HG02623 (cell line): ENCODE measurements around the gene CRISPLD2.

ENCODE experiments used
- ATAC-seq: cut with Tn5 transposase; IDR thresholded peaks from one replicate; pipeline ENCODE4 v1.9.1; 2021; ENCODE audit warnings: moderate library complexity; ENCODE audit not compliant: unreplicated experiment

The CRISPLD2 gene

DNA sequence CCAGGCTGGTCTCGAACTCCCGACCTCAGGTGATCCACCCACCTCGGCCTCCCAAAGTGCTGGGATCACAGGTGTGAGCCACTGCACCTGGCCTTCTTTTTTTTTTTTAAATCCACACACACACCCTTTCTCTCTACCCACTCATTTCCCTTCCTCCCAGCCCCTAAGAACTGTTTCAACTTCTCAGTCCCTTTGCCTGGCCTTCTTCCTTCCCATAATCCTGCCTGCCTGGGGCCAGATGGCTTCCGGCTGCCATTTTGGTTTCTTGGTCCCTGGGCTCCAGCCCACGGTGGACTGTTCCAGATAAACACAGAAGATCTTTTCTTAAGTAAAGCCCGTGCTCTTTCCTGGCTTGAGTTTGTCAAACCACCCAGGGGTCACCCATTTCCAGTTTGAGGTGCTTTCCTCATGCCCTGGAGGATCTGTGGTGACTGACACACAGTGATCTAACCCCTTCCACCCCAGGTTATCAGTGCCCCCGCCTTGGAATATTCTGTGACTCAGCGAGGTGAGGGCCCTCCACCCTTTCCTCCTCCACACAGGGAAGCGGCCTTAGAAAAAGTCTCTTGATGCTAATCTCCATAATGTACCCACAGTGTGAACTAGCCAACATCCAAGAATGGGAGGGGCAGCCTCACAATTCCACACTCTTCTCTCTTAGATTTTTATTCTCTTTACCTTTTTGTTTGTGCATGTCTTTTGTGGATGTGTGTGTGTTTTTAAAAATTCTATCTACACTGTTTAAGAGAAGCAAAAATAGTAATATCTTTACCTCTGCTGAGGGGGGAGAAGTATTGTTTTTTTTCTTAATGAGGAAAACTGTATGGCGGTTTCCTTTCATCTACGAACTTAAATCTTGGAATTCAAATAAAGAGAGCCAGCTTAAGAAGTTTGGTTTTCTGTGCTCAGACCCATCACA lies 60.0 kb downstream of the CRISPLD2 start:
- no peak for ATAC-seq

DNA sequence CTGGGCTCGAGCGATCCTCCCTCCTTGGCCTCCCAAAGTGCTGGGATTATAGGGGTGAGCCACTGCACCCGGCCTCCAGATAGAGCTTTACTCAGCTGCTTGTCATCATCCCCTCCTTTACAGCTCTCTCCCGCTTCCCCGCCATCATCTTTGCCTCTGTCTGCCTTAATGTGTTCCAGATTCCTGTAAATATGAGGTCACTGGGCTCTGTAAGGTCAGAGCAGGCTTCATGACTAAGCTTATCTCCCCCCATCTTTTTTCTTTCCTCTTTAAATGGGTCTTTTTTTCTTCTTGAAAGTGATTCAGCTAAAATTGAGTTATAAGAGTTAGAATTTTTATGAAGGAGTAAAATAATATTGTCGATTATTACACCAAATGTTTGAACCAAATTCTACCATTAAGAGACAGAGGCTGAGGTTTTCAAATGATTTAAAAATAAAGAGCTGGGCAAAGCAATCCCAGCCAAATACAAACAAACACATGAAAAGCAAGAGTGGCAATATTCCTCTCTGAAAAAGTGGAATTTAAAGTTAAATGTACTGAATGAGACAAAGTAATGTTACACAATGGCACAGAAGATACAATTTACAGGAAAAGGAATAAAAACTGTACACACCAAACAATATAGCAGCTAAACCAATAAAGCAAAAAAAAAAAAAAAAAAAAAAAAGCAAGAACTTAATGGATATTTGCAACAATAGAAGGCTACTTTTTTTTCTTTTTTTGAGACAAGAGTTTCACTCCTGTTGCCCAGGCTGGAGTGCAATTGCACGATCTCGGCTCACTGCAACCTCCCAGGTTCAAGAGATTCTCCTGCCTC lies 62.1 kb downstream of the CRISPLD2 start:
- ATAC-seq = no peak

GRCh38 chr16:84883301-84883700 lies 63.5 kb downstream of the CRISPLD2 start:
- ATAC-seq = no peak

GRCh38 chr16:84884246-84884595 lies 64.4 kb downstream of the CRISPLD2 start:
- ATAC-seq = no peak

DNA sequence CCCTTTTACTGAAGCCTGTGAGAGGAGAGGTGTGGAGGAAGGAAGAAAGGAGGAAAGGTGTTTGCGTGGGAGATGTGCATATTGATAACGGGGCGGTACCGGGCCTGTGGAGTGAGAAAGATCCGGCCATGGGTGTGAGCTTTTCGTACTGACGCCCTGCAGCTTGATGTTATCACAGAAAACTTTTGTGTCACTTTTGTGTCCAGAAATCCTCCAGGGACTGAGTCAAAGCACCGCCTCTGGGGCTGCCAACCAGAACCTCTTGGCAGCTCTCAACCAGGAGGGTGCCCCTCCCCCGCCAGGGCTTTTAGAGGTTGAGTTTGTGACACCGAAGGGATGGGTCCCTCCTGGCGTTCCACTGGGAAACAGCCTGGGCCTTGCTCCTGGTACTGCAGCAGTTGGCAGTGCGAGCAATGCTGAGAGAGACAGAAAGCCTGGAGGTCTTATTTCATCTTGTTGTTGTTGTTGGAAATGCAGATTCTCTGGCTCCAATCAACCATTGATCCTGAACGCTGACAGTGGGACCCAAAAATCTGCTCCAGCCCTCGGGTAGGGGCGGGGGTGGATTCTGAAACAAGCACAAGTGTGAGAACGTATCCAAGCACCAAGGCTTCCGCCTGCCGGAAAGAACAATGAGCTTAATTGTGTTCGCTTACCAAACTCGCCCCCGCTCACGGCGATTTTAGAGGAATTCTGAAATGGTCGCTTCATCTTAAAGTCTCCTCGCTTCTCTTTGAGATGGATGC lies 65.0 kb downstream of the CRISPLD2 start:
- ATAC-seq = no peak

- no peak for ATAC-seq
Measured at GRCh38 chr16:84885342-84885910, 65.6 kb downstream of the CRISPLD2 start.

- no peak for ATAC-seq
Measured at GRCh38 chr16:84886497-84887090, 66.8 kb downstream of the CRISPLD2 start.

- ATAC-seq = no peak
Measured at GRCh38 chr16:84887207-84887606, 67.4 kb downstream of the CRISPLD2 start.

- no peak for ATAC-seq
Measured at GRCh38 chr16:84888450-84888849, 68.7 kb downstream of the CRISPLD2 start.

DNA sequence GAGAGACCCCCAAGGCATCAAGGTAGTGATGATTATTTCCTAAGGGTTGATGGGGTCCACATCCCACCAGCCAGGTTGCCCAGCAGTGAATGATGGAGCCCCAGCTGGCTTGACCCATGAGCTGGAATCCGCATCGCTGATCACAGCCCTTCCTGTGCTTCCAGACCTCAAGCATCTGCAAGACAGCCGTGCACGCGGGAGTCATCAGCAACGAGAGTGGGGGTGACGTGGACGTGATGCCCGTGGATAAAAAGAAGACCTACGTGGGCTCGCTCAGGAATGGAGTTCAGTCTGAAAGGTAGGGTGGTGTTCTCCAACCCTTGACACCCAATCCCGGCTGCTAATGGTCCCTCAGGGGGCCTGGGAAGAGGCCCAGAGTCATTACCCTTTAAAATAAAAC lies 69.3 kb downstream of the CRISPLD2 start:
- ATAC-seq = no peak

- no peak for ATAC-seq
Measured at GRCh38 chr16:84890427-84890826, 70.6 kb downstream of the CRISPLD2 start.

DNA sequence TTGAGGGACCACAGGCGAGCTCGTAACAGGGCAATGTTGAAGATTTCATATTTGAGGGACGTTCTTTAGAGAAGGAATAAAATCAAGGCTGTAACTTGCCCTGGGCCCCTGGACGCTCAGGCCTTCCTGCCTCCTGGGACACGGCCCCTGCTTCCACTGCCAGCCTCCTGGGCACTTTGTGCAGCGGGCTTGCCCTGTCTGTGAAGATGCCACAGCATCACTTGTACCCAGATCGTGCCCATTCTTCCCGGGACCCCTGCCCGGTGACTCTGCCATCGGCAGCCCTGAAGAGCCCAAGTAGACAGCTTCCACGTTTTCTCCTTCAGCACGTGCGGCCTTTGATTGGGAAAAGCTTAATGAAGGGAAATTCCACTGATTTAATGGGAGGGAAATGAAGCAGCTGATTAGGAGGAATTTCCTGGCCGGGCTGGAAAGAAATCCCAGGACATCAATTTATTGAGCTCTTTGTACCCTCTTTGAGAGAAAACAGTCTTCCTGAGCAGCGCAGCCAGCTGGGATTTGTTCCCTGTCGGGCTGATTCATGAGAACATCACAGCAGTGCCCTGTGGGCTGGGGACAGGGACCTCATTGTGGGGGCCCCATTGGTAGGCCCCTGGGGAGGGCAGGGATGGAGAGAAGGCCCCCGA lies 71.5 kb downstream of the CRISPLD2 start:
- ATAC-seq = no peak

GRCh38 chr16:84892097-84892496 lies 72.3 kb downstream of the CRISPLD2 start:
- ATAC-seq = no peak

DNA sequence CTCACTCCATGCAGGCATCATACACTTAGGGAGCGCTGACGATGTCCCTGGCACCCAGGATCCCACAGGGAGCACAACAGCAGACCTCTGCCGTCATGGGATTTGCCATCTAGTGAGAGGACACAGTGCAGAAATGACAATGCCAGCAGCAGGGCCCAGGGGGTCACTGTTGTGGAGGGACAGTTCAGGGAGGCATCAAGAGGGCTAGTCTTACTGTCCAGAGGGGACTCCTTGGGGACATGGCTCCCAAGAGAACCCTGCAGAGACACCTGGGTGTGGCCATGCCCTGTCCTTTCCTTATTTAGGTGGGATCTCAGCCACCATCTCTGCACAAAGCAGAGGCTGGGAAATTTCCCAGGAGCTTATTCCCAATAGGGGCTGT lies 73.7 kb downstream of the CRISPLD2 start:
- ATAC-seq = no peak

DNA sequence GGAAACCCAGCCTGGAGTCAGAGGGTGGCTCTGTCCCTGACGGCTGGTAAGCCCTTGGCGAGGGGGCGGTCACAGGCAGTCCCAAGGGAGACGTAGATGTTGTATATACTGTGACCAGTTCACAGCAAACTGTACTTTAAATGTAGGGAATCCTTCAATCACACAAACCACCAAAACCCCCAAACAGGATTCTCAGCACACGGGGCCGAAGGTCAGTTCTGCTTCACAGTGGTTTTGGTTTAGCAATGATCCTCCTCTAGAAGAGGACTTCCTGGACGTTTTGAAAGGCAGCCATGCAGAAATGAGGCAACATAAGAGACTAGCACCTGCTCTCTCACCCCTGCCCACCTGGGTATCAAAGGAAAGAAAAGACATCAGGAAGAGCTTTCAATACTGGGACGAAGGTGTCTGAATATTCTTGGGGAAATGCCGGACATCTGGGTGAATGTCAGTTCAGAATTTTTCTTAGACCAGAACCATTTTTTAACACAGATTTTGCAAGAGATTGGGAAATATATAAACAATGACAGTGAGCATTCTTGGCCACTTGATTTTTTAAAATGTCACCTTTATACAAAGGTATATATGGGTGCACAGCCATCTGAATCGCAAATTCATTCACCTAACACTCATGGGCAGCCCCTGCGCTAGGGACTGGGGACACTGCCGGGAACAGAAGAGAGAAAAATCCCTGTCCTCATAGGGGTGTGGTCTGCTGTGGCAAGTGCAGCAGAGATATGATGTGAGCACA lies 74.2 kb downstream of the CRISPLD2 start:
- no peak for ATAC-seq

- ATAC-seq = no peak
Measured at GRCh38 chr16:84895016-84895415, 75.2 kb downstream of the CRISPLD2 start.

- no peak for ATAC-seq
Measured at GRCh38 chr16:84896847-84897246, 77.1 kb downstream of the CRISPLD2 start.

GRCh38 chr16:84897911-84898377 lies 78.2 kb downstream of the CRISPLD2 start:
- no peak for ATAC-seq

- ATAC-seq = no peak
Measured at GRCh38 chr16:84898447-84898846, 78.7 kb downstream of the CRISPLD2 start.
